GM19043 (cell line): ENCODE results near the gene NUDT22.
"Not testable (repeated sequence)": the region's sequence is repeated elsewhere in the genome, so short reads cannot be mapped to it uniquely, and the experiment has no call there.

ENCODE experiments used
- ATAC-seq: cut with Tn5 transposase; IDR thresholded peaks from one replicate; pipeline ENCODE4 v1.9.1; 2021; ENCODE audit warnings: low read depth; ENCODE audit not compliant: unreplicated experiment

NUDT22 gene

DNA sequence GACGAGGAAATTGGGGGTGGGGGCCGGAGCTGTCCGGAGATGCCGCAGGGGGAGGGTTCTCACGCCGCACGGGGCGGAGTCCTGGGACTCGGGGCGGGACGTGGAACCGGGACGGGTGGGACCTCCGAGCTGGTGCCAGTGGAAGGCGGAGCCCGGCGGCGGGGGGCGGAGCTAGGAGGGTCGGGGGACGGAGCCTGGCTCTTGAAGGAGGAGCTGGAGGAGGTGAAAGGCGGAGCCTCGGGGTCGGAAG, 15.1 kb downstream of the NUDT22 start:
- peak; percentile 56 for ATAC-seq

- peak; percentile 53 for ATAC-seq
These were observed 15.7 kb downstream of the NUDT22 start for GRCh38 chr11:64241491-64242374.

DNA sequence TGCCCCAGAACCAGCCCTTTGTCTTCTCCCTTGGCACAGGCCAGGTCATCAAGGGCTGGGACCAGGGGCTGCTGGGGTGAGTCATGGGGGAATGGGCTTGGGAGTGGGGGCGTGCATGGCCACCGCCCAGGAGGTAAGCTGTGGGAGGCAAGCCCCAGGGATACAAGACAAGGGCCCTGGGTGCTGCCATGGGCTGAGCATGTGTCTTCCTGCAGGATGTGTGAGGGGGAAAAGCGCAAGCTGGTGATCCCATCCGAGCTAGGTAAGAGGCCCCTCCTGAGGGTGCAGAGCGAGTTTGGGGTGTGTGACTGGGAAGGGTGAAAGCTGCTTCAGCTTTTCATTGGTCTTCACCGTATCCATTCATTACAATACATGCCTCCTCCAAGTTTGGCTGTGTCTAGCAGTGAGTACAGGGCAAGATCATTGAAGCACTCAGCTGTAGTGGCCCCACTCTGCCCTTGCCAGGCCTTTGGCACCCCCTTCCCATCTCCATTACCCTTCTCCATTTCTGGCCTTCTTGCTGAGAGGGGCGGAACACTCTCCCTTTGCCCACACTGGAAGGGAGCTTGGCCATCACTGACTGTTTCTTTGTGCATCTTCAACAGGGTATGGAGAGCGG, 17.3 kb downstream of the NUDT22 start:
- no peak for ATAC-seq

- no peak for ATAC-seq
These were observed 18.0 kb downstream of the NUDT22 start for GRCh38 chr11:64244107-64244506.

- ATAC-seq = no peak
These were observed 18.9 kb downstream of the NUDT22 start for GRCh38 chr11:64244966-64245365.

DNA sequence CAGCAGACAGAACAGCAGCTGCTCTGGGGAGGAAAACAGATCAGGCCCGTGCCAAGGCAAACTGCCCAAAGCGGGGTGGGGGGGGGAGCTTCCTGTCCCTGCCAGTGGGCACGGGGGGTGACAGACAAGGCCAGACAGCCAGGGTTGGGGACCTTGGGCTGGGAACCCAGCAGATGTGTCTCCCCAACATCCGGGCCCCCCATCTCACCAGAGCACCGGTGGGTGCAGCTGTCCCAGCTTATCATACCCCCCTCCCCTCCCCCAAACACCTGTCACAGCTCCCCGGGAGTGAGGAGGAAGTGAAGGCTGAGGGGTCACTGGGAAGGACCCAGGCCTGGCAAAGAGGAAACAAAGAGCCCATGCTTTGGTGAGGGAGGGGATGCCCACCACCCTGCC, 19.3 kb downstream of the NUDT22 start:
- ATAC-seq = no peak

DNA sequence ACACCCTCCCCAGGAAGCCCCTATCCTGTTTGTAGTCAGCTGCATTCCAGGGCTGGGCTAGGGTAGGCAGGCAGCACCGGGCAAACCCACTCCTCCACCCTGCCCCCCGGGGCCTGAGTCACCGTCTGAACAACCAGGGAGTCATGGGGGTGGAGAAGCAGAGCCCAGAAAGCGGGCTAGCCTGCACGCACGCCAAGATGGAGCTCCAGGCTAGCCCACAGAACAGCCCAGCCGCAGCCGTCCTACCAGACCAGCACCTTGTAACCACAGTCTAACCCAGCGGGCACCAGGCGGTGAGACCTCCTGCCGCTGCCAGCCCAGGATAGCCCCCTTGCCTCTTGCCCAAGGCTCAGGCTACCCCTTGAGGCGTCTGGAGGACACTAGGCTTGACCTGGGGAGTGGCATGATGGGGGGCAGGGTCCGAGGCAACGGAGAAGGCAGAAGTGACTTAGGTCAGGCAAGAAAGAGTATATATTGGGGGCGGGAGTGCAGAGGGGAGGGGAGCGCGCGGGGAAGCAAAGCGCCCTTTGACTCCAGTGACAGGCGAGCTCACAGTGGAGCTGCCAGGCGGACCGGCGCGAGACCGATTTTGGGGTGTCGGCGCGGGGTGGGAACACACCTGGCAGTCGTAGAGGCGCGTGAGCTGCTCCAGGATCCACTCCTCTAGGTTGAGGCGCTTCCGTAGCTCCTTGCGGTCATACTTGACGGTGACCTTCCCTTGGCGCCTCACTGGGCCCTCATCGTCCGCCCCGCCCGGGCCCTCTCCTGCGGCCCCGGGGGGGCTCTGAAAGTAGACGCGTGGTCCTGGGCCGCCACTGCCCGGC, 19.9 kb downstream of the NUDT22 start:
- ATAC-seq = no peak

DNA sequence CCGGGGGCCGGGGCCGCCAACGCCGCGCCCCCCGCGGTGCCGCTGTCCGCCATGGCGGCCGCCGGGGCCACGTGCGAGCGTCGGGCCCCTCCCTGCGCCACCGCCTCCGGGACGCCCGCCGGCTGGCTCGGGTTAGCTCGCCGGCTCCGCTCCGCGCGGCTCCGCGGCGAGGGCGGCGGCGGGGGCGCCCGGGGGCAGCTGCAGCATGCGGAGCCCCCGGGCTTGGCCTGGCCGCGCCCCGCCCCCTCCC, 20.5 kb downstream of the NUDT22 start:
- not testable (repeated sequence) for ATAC-seq

- no peak for ATAC-seq
These were observed 21.0 kb downstream of the NUDT22 start, which contains the start of gene PPP1R14B for GRCh38 chr11:64246871-64247728. Gene PPP1R14B (minus strand): TSS chr11:64246943. CDS start chr11:64246673, 270 bp downstream.

DNA sequence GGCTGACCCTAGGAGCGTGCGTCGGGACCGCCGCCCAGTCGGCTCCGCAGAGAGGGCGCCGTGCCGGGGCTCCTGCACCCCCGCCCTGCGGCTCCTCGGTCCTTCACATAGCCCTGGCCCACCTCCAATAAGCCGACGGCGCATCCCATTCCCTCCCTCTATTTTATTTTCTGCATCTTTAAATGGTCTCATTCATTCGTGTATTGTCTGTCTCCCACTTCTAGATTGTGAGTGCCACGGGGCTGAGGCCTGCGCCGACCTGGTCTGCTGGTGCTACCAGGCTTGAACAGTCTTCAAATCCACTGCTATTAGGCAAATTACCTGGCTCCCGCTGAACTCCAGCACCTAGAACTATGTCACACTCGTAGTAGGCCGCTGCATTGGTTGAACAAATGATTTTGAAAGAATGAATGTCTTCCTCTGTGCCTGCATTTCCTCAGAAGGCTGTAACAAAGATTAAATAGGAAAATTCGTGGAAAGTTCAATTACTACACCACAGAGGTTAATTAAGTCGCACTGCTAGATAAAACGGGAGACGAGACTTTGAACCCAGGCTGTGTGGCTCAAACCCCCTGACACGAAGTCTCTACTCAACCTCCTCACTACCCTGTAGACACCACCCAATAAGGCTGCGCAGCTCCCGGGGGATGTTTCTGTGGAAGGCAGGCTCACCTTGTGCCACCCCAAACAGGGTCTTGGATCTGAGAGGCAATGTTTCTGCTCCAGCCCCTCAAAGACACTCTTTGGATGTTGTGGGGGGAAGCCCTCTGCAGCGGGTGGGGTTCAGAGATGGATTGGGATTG, 21.9 kb downstream of the NUDT22 start:
- no peak for ATAC-seq

- no peak for ATAC-seq
These were observed 22.5 kb downstream of the NUDT22 start for GRCh38 chr11:64248578-64248977.

- no peak for ATAC-seq
These were observed 23.0 kb downstream of the NUDT22 start for GRCh38 chr11:64249038-64249437.

DNA sequence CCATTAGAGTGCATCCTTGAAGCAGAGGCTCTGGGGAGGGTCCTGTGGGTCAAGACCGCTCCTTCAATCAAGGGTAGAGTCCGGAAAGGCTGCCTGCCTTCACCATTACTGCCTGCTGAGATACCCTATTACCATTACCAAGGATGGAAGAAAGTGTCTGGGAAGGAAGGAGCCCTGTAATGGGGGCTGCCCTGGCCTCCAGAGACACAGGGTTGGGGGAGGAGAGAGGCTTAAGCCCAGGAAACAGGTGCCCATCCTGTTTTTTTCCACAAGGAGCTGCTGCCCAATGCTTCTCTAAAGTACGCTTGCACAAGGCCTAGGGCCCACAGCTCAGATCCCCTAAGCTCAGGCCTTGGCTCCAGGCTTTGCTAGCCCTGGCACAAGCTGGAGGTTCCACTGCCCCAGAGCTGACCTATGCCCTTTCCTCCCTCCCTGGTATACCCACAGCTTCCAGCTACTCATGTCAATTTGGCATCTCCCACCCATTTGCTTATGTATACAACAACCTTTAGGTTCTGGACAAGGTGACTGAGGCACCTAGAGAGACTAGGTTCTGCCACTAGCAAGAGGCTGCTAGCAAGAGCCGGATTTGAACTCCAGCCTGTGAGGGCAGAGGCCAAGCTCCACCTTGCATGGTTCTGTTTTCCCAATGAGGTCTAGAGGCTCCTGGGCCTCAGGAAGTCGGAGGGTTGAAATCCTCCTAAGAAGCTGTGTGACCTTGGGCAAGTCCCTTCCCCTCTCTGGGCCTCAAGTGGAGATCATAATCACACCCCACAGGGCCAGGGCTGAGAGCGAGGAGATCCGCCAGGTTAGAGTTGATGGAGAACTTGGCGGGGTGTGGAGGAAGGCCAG, 23.7 kb downstream of the NUDT22 start:
- ATAC-seq = no peak

- ATAC-seq = no peak
These were observed 24.4 kb downstream of the NUDT22 start for GRCh38 chr11:64250415-64251015.

DNA sequence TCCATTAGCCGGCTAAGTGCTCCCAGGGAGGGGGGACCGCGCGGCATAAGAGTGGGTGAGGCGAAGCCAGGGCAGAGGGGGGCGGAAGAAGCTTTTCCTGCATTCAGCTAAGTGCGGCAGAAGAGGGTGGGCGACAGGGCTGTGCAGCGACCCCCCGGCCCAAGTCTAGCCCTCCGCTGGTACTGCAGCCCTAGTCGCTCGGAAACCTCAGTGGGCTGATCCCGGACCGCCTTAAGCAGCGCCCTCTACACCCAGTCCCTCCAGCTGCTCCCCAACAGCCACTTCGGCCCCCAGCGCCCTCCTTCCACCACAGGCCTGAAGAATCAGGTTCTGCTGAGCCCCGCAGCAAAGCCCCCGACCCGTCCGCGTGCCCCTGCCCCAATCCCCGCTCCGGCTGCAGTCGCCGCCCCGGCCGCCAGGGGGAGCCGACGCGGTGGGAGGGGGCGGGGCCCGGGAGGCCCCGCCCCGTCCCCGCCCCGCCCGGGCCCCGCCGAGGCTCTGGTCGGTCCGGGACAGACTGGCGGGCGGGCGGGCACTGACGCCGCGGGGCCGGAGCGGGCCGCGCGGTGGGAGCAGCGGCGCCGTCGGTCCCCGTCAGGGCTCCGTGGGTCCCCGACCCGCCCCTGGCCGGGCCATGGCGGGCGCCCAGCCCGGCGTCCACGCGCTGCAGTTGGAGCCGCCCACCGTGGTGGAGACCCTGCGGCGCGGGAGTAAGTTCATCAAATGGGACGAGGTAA, 25.1 kb downstream of the NUDT22 start, which contains the start of gene PLCB3:
Gene PLCB3, plus strand, starts transcription at position 515 of the 737 bp plus-strand sequence. Its CDS starts 120 bp downstream, at position 635.
- no peak for ATAC-seq

DNA sequence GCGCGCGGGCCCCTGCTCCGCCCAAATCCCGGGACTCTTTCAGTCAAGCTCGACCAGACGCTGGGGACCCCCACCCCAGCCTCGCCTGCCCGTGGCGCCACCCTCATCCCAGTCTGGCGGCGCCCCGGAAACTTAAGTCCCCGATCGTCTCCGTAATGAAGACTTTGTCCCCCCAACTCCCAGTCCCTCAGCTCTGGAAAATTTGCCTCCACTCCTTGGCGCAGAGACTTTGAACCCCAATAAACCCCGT, 25.6 kb downstream of the NUDT22 start:
- no peak for ATAC-seq

DNA sequence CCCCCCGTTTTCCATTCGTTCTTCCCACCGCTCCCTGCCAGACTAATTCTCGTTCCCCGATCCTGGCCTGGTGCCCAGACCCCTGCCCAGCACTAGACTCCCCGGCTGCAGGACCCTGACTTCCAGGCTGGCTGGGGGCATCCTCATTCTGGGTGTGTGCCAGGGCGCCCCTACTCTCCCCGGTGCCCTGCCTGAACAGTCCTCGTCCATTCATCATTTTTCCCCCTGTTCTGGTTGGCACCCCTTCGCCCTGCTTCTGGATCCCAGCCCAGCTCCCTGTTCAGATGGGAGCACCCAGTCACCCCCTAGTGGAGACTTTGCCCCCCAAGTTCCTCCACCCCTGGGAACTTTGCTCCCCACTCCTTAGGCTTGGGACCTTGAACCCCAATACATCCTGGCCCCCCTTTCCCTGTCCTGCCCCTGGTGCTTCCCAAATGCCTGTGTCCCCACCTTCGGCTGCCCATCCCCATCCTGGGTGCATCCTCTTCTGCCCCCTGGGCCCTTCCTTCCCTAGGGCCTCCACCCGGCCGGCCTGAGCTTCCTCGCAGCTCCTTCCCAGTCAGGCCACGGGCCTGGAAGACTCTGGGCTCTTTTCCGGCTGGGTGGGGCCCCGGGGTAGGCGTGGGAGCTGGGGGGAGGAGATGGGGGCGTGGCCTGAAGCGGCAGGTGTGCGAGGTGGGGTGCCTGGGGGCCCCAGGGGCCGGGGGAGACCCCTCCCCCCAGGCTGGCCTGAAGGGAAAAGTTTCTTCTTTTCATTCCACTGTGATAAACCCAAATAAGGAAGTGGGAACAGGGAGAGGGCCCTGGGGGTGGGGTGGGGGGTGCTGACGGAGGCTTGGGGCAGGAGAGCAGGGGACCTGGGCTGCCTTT, 26.2 kb downstream of the NUDT22 start:
- no peak for ATAC-seq
